HG02588 (cell line): ENCODE data around the gene SFMBT2.
"Not testable (repeated sequence)": the region's sequence is repeated elsewhere in the genome, so short reads cannot be mapped to it uniquely, and the experiment has no call there.

ENCODE experiments used
- ATAC-seq: cut with Tn5 transposase; IDR thresholded peaks from one replicate; pipeline ENCODE4 v1.9.1; 2021; ENCODE audit warnings: mild to moderate bottlenecking, moderate library complexity; ENCODE audit not compliant: unreplicated experiment

SFMBT2 gene

GRCh38 chr10:7333961-7334641, 76.7 kb downstream of the SFMBT2 start:
- ATAC-seq: no peak

- no peak for ATAC-seq
Measured at GRCh38 chr10:7329219-7329618, 81.6 kb downstream of the SFMBT2 start.

DNA sequence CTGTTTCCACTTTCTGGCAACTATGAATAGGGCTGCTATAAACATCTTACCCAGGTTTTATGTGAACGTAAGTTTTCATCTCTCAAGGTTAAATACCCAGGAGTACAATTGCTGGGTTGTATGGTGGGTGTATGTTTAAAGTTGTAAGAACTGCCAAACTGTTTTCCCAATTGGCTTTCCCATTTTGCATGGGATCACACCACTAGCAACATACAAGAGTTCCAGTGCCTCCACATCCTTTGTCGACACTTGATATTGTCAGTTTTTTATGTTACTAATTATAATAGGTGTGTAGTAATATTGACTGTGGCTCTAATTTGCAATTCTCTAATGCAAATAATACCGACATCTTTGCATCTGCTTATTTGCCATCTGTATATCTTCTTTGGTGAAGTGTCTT, 82.9 kb downstream of the SFMBT2 start:
- ATAC-seq: no peak

- no peak for ATAC-seq
Measured at GRCh38 chr10:7322623-7323022, 88.2 kb downstream of the SFMBT2 start.

- no peak for ATAC-seq
Measured at GRCh38 chr10:7320072-7320471, 90.8 kb downstream of the SFMBT2 start.

- no peak for ATAC-seq
Measured at GRCh38 chr10:7319632-7320031, 91.2 kb downstream of the SFMBT2 start.

DNA sequence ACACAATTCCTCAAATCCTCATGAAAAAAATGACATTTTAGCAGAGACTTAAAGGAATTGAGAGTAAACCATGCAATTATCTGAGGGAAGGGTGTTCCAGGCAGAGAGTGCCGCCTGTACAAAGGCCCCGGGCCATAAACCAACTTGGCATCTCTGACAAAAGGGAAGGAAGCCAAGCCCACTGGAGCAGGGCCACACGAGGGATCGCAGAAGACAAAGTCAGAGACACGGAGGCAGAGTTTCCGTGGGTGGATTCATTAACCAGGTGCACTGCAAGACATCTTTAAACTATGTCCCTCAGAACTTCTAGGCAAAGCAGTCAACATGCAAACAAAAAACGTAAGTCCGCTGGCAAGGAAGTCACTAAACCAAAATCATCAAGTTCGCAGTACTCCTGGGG, 92.0 kb downstream of the SFMBT2 start:
- ATAC-seq: no peak

DNA sequence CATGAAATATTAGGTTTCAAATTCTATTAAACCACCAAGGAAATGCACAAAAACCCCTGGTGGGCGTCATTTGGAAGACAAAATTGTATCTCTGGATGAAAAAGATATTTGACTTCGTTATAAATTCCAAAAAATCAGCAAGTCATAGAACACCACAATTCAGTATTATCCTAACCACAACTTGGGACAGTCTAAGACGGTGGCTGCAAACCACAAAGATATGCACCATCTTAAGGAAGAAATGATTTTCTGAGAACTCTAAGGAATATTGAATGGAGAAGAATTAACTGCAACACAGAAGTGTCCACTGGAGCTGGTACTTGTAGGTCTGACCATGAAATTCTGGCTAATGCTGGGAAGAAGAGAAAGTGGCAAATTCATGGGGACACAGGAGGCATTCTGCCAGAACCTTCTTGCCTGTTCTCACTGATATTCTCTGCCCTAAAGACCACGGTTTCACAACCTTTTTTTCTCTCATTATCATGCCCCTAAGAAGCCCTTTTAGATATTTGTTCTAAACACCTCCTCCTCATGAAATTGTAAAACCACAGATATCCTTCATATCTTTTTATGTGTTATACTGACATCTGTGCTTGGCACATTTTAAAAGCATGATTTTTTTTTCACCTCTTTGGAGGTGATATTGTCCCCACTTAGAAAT, 92.9 kb downstream of the SFMBT2 start:
- no peak for ATAC-seq

DNA sequence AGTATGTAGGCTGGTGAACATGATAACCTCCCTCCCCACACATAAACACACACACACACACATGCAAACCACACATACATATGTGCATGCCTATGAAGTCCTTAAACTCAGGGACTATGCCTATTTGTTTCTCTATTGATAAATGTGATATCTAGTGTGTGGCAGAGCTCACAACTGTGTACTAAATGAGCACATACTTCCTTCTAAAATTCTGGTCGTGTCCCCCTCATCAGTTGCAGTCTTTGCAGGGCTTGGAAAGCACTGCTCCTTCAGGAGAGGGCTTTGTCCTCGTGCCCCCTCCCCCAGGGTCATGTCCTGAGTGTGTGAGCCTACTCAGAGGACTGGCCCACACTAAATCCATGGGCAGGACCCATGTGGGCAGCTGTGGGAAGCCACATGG, 94.0 kb downstream of the SFMBT2 start:
- no peak for ATAC-seq

DNA sequence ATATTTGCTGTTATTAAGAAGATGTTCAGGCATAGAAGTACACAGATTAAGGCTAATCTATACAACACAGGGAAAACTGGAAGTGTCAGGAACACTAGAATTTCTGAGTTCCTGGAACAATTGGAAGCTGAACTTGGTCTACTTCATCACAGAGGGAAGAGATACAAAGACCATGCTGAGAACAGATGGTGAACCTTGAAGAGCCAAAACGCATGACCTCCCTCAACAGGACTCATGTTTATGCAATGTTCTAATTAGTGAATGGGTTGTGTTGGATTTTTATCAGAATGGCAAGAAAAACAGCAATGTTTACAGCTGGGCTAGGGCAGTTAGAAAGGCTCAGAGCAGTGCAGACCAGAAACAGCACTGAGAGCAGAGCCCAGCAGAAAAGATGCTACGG, 94.9 kb downstream of the SFMBT2 start:
- ATAC-seq: no peak

DNA sequence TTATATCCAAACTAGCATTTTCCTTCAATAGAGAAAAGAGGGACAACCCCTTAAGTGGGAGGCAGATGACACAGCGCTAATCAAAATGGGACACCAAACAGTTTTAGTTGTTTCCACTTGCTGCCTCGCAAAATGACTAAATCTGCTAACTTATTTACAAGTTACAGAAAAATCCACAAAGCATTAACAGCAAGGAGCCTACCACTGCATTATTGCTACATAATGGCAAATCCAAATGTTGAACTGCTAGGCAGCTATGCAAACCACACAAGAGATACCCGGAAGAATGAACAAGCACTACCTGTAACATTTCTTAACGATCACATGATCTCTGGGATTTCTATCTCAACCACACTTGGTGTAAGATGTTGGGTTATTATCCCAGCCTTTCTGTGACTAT, 96.7 kb downstream of the SFMBT2 start:
- no peak for ATAC-seq

DNA sequence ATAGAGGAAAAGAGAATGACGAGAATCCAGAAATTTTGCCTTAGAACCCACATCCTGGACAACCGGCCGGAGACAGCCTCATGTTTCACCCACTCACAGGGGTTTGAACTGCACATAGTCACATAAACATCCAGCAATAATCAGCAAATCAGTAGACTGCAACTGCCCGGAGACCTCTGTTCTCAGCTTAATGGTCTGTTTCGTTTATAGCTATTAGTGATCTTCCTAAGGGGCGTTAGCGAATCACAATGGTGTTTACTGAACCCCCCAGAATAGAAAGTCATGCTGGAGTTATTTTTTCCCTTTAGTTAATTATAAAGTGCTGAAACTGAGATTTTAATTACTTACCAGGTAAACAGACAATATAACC, 98.4 kb downstream of the SFMBT2 start:
- no peak for ATAC-seq

GRCh38 chr10:7311850-7312487, 98.9 kb downstream of the SFMBT2 start:
- ATAC-seq: not testable (repeated sequence)

DNA sequence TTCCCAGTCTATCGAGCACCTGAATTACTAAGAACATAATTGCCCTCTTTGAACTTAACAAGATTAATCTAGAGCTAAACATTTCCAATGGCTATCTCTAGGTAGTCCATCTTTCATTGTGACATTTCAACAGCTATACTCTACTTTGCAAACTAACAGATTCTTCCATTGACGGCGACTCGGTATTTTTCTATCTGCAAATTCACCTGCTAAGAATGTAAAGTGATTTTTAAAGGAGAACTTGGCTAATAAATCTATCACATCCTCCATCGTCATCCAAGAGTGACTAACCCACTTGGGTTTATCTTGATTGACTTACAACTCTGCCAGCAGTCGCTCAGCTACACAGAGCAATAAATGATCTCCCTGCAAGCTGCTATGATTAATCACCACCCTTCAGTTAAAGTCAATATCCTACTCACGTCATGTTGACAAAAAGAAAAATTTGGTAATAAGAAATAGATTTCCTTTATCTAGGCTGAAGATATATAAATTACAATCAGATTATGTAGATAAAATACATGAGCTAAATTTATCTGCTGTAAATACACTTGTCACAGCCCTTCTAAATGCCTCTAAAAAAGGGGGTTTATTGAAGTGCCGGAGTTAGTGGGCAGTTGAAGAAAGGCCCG, 99.5 kb downstream of the SFMBT2 start:
- ATAC-seq: no peak

DNA sequence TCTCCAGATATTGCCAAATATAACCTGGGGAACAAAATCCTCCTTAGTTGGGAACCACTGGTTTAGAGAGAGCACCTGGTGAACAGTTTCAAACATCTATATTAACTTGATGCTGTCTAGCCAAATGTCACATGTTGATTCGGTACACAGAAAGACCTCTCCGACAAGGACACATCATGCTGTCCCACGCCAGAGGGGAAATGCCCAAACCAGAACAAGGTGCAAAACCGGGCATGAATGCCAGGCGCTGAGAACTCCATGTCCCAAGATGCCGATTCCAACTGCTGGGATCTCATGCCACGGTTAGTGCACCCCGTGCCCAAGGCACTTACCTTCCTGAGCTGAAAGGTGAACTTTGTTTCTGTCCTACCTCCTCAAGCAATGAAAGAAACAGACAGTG, 100.8 kb downstream of the SFMBT2 start:
- no peak for ATAC-seq

- ATAC-seq: no peak
Measured at GRCh38 chr10:7308826-7309225, 102.0 kb downstream of the SFMBT2 start.

DNA sequence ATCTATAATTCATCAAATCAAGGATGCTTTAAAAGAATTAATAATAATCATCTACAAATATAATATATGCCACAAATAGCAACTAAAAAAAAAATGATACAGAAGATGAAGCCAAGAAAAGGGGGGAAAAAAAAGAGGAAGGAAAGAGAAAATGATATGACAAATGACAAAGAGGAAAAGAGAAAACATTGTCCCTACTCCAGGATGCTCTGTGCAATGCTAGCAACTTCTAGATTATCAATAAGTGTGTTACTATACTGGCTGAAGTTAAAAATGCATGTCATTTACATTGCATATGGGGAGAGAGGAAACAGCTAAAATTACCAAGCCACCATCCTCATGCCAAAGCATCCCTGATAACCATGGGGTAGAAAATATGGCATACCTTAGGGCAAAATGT, 104.2 kb downstream of the SFMBT2 start:
- ATAC-seq: no peak

DNA sequence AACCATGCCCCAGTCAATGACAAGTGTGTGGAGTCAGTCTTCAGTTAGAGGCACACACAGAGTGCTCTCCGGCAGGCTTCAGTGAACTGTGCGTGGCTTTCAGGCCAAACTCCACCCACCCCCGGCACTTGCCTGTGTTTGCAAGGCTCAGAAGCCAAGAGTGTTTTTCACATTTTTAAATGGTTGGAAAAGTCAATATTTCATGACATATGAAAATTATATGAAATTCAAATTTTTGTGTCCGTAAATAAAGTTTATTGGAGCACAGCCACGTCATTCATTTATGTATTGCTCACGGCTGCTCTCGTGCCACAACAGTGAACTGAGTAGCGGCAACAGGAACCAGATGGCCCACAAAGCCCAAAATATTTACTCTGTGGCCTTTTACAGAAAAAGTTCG, 104.7 kb downstream of the SFMBT2 start:
- ATAC-seq: no peak

DNA sequence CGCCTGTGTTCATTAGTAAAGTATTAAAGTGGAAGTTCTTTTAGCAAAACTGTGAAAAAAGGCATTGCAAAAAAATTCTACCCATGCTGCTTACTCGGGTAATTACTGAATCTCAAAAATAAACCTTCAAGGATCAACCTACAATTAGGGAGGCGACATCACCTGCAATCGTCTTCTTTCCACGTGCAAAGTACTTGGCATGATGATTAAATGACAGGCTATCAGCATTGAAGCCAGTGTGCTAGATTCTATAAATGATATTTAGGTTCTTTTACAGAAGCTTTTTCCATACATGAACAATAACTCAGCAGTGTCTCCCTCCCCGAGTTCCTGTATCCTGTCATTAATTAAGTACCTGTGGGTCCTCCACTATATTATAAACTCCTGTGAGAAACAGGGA, 105.8 kb downstream of the SFMBT2 start:
- ATAC-seq: no peak

- no peak for ATAC-seq
Measured at GRCh38 chr10:7304110-7304509, 106.7 kb downstream of the SFMBT2 start.

DNA sequence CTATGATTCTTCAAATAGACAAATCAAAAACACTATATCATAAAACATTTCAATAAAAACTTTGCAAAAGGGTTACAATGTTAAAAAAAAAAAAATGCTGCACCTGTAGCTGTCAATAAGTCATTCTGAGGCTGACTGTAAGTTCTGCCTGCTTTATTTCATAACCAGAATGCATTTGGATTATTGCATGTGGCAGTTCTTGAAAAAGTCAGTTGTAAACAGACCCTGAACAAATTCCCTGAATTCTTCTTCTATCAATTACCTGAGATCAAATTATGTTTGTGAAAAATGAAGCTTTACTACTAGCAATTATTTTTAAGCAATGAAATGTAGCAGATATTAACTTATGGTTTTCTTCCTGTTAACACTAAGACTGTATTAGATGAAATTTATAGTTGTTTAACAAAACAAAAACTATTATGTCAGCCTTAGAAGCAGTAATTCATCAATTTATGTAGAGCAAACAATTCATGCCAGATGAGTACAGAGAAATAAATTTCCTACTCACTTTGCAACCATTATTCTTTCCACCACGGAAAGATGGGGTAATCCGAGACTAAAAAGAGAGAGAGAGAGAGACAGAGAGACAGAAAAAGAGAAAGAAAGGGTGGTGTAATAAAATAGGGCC, 107.8 kb downstream of the SFMBT2 start:
- no peak for ATAC-seq
